HCEC 1CT (cell line): ENCODE data around the gene SNX6.
"Not testable (repeated sequence)": the region's sequence is repeated elsewhere in the genome, so short reads cannot be mapped to it uniquely, and the experiment has no call there.

Experiments used
- DNase-seq: peaks from one replicate; pipeline ENCODE4 v3.0.0-alpha.2; 2017

Gene SNX6

DNA sequence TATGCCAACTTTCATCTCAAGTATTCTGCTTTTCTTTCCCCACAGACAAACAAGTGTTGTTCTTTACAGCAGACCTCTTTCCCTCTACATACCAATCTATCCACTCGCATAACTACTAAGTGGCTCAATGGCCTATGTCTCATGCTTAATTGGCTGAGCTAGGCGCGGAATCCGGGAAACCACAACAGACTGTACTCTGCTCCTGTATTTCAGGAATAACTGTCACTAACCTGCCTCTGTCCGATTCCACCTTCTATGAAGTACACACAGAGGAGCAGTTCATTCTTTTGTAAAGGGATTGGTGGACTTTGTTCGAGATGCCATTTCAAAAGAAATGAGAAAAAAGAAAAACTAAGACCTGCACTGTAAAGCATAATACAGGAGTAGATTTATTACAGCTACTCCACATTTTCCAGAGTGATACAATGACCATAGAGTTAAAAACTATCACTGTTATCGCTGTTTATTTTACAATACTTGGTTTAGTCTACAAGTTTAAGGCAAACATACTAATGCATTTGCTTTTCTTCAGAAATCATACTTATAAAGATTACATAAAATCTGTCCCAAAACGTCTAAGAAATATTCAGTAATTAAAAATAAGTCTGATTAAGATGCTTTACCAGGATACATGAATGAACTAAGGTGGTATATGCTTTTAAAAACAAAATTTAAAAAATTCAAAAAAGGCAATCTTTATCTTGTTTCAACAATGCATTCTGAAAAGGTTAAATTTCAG lies 67.7 kb downstream of the SNX6 start:
- DNase-seq, result not testable (repeated sequence)

- not testable (repeated sequence) for DNase-seq
Measured at GRCh38 chr14:34556498-34556829, 73.5 kb downstream of the SNX6 start.

GRCh38 chr14:34555583-34556497 lies 74.1 kb downstream of the SNX6 start:
- not testable (repeated sequence) for DNase-seq

DNA sequence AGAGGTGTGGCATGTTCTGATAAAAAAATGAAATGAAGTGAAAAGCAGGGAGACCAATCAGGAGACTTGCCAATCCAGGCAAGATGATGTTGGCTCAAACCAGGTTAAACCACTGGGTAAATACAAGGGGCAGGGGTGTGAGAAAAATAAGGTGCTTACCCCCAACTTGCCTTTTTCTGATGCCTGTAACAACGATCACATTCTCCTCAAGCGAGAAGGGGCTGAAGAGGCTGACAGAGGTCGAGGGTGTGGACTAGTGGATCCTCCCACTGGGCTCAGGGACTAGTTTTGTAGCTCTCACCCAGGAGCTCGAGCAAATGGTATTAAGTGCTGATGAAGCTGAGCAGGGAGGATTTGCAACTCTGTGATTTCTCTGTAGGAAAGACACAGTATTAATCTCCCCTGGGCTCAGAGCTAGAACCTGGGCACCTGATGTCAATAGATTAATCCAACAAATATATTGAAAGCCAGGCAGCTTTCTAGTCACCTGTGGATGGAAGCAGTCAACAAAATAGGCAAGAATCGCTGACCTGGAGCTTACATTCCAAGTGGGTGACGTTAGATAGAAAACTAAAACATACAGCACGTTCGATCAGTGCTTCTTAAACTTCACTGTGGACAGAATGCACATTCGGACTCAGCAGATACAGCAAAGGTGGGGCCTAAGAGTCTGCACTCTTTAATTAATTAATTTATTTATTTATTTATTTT lies 75.3 kb downstream of the SNX6 start:
- DNase-seq, result peak; percentile 42

- DNase-seq, result not testable (repeated sequence)
Measured at GRCh38 chr14:34549276-34549966, 80.5 kb downstream of the SNX6 start.

DNA sequence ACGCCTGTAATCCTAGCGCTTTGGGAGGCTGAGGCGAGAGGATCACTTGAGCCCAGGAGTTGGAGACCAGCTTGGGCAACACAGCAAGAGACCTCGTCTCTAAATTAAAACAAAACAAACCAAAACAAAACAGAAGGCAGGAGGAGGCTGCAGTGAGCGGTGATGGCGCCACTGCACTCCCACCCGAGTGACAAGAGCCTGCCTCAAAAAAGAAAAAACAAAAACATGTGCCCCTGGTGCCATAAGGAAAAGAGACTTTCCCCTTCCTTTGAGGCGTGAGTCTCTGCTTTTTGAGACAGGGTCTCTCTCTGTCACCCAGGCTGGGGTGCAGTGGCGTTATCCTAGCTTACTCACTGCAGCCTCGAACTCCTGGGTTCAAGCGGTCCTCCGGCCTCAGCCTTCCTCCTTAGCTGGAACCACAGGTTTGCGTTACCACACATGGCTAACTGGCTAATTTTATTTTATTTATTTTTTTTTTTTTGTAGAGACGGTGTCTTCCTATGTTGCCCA lies 81.4 kb downstream of the SNX6 start:
- no peak for DNase-seq

DNA sequence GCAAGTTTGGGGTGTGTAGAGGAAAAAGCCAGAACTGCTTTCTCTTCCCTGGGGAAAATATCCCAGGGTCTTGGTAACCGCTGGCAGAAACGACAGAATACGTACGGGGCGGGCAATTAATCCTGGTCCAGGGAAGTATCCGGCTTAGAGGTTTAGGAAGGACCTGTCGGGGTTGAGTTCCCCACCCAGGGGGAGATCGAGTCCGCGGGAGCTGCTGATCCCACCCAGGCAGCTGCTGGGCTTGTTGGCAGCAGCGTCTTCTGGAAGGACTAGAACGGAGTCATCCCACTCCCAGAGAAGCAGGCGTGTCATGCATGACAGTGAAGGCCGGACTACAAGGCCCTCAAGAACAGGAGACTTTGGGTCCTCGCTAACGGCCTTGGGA lies 82.8 kb downstream of the SNX6 start:
- not testable (repeated sequence) for DNase-seq

DNA sequence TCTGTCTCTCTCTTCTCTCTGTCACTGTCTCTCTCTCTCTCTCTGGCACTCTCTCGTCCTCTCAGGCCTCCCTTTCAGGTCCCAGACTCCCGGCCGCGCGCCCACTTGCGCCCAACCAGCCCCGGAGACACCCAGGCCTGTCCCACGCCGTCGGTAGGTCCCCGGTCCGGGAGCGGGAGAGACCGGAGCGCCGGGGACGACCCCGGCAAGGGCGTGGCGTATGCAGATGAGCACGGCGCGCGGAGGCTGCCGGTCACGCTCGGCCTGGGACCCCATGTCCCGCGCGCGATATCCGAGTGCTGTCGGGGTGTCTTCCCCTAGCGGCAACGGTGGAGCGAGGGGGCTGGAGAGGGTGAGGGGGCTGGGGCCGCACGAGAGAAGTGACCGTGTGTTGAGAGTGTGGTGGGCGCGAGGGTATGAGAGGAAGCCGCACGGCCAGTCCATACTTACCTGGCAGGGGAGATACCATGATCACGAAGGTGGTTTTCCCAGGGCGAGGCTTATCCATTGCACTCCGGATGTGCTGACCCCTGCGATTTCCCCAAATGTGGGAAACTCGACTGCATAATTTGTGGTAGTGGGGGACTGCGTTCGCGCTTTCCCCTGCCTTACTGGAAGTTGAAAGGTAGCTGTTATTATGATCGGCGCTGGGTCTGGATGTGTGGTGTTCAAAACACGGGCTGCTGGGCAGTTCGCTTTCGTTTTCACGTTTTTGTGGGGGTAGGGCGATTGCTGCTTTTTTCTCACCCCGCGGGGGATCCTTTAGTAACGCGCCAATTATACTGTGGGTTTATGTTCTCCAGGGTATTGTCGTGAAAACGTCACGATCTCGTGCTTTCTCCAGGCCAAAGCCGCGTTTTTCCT lies 83.4 kb downstream of the SNX6 start:
- DNase-seq, result not testable (repeated sequence)

DNA sequence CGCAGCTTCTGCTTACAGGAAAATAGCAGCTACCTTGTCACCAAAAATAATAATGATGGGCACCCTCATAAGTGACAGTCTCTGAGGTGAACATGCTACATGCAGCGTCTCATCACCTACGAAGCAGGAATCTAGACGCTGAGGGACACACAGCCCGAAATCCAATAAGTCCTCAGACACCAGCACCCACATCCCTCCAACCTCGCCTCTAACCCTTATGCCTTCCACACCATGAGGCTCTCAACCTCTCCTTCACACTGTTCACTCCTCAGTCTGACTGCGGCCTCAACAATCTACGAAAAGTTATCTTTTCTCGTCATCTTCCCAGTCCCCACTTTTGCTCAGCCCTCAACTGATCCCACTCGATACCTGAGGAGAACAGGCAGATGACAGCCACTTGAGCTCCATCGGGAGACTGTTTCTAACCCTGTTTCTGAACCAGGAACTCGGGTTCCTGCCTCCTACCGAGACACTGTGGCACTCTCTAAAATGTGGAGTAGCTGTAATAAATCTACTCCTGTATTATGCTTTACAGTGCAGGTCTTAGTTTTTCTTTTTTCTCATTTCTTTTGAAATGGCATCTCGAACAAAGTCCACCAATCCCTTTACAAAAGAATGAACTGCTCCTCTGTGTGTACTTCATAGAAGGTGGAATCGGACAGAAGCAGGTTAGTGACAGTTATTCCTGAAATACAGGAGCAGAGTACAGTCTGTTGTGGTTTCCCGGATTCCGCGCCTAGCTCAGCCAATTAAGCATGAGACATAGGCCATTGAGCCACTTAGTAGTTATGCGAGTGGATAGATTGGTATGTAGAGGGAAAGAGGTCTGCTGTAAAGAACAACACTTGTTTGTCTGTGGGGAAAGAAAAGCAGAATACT lies 89.5 kb downstream of the SNX6 start:
- not testable (repeated sequence) for DNase-seq

DNA sequence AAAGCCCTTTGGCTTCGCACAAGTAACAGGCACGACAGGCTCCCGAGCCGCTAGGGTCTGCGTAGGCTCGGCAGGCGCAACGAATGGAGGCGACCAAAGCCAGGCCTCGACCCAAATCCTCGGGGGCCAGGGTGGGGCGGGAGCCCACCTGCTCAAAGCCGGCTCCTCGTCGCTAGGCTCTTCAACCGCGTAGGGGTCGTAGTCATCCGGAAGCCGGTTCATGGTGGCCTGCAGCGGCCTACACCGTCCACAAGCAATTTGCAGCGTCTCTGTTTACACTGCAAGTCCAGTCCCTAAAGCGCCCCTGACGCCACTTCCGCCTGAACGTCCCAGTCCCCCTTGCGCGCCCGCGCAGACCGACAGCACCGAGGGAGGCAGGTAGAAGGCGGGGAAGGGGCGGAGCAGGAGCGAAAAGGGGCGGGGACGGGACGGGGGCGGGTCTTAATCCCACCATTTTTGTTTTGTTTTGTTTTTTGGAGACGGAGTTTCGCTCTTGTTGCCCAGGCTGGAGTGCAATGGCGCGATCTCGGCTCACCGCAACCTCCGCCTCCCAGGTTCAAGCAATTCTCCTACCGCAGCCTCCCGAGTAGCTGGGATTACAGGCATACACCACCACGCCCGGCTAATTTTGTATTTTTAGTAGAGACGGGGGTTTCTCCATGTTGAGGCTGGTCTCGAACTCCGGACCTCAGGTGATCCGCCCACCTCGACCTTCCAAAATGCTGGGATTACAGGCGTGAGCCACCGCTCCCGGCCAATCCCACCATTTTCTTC lies 90.4 kb downstream of the SNX6 start, which contains the start of gene EAPP:
Gene EAPP (minus strand): TSS at position 295 of the 774 bp plus-strand sequence. CDS start 73 bp downstream, at position 222.
- peak; percentile 97 for DNase-seq

- no peak for DNase-seq
Measured at GRCh38 chr14:34538871-34539406, 91.0 kb downstream of the SNX6 start.

- DNase-seq, result not testable (repeated sequence)
Measured at GRCh38 chr14:34538096-34538495, 91.9 kb downstream of the SNX6 start.

GRCh38 chr14:34537677-34538009 lies 92.3 kb downstream of the SNX6 start:
- no peak for DNase-seq

- DNase-seq, result no peak
Measured at GRCh38 chr14:34536951-34537676, 92.8 kb downstream of the SNX6 start.

DNA sequence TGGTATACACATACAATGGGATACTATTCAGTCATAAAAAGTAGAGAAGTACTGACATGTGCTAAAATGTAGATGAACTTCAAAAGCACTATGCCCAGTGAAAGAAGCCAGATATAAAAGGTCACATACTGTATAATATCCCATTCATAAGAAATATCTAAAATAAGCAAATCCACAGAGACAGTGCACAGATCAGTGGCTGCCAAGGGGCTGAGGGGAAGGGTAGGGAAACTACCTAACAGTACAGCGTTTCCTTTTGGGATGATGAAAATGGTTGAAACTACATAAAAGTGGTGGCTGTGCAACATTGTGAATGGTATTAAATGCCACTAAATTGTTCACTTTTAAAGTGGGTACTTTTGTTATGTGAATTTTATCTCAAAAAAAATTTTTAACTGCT lies 102.4 kb downstream of the SNX6 start:
- no peak for DNase-seq

DNA sequence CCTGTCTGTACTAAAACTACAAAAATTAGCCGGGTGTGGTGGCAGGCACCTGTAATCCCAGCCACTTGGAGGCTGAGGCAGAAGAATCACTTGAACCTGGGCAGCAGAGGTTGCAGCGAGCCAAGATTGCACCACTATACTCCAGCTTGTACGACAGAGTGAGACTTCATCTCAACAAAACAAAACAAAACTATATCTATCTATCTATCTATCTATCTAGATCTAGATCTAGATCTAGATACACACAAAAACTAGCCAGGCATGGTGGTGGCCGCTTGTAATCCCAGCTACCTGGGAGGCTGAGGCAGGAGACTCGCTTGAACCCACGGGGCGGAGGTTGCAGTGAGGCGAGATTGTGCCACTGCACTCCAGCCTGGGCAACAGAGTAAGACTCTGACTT lies 105.7 kb downstream of the SNX6 start:
- not testable (repeated sequence) for DNase-seq

- DNase-seq, result no peak
Measured at GRCh38 chr14:34522496-34522895, 107.5 kb downstream of the SNX6 start.

GRCh38 chr14:34521071-34521470 lies 108.9 kb downstream of the SNX6 start:
- not testable (repeated sequence) for DNase-seq
